GM13976 (cell line): ENCODE measurements around the gene ARID5A.

Source experiments
- DNase-seq: peaks from one replicate; pipeline ENCODE4 v3.0.0; 2012; ENCODE audit warnings: low spot score
- in situ Hi-C: fragments of 300-500 bp; cut with MboI; formaldehyde crosslinking; loops from one replicate; pipeline ENCODE4 v1.12.0; 2022; ENCODE audit warnings: low sequenced_read_pairs, mixed read lengths, inconsistent platforms; ENCODE audit not compliant: unreplicated experiment
- TF ChIP-seq, protein P1 (sequence below): IDR thresholded peaks from 2 replicates; pipeline ENCODE4 v1.5.1; 2012; ENCODE audit warnings: borderline replicate concordance, mild to moderate bottlenecking; ENCODE audit not compliant: insufficient read depth; ENCODE audit errors: extremely low read depth, missing control alignments, control extremely low read depth

The ARID5A gene

DNA sequence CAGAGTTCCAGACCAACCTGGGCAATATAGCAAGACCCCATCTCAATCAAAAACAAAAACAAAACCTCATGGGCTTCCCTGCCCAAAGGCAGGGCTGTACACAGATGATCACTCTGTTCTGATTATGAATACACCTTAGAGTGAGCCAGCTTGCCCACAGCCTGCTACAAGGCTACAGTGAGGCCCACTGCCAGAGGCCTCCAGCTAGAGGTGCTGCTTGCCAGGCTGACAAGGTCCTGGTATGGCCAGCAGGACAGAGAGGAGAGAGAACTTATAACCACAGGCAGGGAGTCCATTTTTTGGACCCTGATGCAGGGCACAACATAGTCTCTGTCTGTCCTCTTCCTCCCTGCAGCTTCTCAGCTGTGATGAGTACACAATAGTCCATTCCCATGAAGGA, 60.0 kb downstream of the ARID5A start:
- TF ChIP-seq, protein P1, sequence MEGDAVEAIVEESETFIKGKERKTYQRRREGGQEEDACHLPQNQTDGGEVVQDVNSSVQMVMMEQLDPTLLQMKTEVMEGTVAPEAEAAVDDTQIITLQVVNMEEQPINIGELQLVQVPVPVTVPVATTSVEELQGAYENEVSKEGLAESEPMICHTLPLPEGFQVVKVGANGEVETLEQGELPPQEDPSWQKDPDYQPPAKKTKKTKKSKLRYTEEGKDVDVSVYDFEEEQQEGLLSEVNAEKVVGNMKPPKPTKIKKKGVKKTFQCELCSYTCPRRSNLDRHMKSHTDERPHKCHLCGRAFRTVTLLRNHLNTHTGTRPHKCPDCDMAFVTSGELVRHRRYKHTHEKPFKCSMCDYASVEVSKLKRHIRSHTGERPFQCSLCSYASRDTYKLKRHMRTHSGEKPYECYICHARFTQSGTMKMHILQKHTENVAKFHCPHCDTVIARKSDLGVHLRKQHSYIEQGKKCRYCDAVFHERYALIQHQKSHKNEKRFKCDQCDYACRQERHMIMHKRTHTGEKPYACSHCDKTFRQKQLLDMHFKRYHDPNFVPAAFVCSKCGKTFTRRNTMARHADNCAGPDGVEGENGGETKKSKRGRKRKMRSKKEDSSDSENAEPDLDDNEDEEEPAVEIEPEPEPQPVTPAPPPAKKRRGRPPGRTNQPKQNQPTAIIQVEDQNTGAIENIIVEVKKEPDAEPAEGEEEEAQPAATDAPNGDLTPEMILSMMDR, result no peak
- in situ Hi-C loops, result no loop called here

DNA sequence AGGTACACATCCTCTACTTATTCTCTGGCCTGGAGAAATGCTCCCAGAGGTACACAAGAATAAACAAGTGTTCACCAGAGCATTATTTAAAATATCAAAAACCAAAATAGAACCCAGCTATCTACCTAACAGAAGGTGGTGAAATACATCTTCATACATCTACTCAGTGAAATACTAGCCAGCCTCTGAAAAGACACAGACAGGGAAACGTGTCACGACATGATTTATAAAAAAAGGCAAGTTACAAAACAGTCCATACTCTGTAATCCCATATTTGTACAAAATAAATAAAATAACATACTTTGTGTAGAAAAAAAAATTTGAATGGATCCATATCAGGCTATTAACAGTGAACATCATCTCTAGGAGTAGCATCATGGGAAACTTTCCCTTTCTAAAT, 63.4 kb downstream of the ARID5A start:
- TF ChIP-seq, protein P1, result no peak
- in situ Hi-C loops, result no loop called here

More for the DNA sequence above, 60.0 kb downstream of the ARID5A start:
- DNase-seq, result no peak

DNA sequence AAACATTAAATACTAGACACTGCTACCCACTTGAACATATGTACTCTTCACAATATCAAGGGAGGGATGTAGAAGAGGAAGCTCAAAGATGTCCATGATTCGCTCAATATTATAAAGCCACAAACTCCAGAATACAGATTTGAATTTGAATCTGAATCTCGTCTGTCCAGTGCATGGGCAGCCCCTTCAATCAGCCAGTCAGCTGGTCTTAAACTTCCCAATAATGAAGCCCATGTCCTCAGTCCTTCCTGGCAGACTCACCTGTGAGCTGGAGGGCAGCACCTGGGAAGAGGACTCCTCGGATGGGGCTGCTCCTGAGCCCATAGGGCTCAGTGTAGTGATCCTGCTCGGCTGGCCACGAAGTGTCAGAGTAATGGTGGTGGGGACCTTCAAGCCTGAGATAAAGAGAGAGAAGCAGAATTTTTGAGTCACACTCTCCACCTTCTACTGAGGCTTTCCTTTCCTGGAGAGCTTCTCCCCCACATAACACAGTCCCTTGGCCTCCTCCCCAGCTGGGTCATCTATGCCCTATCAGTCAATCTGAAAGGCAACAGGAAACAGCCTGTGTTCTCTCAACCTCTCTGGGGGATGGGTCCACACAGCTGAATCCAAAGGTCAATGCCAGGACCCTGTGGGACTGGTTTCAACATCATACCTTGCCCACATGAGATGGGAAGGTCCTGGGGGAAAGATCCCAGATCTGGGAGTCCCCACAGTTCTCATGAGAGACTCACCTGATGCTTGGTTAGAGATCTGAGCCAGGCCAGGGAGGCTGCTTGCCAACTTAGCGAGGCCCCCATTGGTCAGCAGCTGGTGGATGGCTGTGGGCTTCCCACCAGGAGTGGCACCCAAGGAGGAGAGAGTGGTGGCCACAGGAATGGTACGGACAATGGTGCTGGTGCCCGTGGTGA, 65.1 kb downstream of the ARID5A start:
- TF ChIP-seq, protein P1, result no peak
- DNase-seq, result peak; percentile 33
- in situ Hi-C loops, result no loop called here

More for the DNA sequence above, 63.4 kb downstream of the ARID5A start:
- no peak for DNase-seq
